Measurements from ENCODE around the gene SLC22A12. TPM values are rescaled to one million over a fixed set of nuclear protein-coding genes. Genes with fewer than 3 reads are reported as not detected.
A peak's percentile ranks its signal among the peaks of the same experiment; 100 is the strongest.

Gene SLC22A12
- total RNA-seq, 2 donors from 2014 or later: not detected

DNA sequence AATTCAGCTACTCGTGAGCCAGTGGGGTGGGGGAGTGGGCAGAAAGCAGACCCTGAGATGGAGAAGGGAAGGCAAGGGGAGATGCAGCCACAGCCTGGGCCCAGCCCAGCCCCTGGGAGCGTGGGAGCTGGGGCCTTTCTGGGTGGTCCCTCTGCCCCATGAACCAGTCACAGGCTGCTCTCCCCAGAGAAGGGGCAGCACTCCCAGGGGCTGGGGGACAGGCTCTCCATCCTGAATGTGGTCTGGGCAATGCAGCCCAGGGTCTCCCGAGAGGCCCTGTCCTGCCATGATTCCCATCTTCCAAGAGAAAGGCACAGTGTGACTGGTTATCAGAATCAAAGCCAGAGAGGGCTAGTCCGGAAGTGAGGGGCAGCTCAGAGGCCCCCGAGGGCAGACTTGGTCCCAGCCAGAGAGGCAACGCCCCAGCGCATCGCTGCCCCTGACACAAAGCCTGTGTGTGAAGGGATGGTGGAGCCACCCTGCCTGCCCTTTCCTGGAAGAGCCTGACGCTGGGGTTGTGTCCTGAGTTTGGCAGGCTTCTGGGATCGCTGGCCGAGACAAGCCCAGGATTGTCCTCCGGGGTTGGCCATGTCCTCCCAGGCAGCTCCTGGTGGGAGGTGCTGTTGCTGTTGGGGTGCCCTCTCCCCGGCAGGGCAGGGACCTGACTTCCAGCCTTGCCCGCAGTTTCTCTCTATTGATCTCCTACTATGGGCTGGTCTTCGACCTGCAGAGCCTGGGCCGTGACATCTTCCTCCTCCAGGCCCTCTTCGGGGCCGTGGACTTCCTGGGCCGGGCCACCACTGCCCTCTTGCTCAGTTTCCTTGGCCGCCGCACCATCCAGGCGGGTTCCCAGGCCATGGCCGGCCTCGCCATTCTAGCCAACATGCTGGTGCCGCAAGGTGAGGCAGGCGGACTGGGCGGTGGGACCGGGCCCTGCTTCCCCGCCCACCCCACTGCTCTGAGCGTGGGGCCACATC lies 23.8 kb upstream of the SLC22A12 start:
- DNase-seq: no peak
- Mint-ChIP-seq H3K36me3 (ENCODE audit: low read depth) (no peaks in the 10 kb centered on the region), H3K4me1 (peaks cover 2% of the 10 kb centered on the region), H3K27me3 (peaks cover 14% of the 10 kb centered on the region), H3K4me3 (no peak overlapping the region), H3K27ac (peak overlapping the region; percentile 72)
- H3K9me3 ChIP-seq (ENCODE audit: control insufficient read depth, low read length, poor library complexity, severe bottlenecking): no peaks in the 10 kb centered on the region
- no peak for ATAC-seq

DNA sequence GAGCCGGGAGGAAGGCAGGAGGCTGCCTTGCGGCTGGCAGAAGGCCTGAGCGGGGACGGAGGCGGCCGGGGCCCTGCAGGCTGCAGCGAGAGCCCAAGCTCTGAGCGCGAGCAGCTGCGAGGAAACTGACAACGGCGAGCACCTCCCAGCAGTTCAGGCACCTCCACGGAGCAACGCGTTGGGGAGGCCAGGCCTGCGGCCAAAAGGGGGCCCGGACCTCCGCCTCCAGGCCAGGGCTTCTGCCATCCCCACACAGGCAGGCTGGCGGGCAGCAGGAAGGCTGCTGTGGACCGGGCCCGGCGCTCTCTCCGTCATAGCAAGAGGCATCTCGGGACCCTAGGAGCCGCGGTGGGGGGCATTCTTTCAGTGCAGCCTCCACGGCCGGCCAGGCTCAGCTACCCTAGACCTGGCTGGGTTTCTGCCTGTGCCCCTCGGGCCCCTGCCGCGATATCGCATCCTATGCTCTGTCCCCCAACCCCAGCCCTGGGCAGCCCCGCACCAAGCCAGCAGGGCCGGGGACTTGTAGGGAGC lies 22.9 kb upstream of the SLC22A12 start:
- no peaks in the 10 kb centered on the region for H3K9me3 ChIP-seq (ENCODE audit: control insufficient read depth, low read length, poor library complexity, severe bottlenecking)
- DNase-seq (no peak), ATAC-seq (no peak)
- Mint-ChIP-seq H3K4me3 (no peak overlapping the region), H3K27ac (no peak overlapping the region), H3K4me1 (peaks cover 2% of the 10 kb centered on the region), H3K36me3 (ENCODE audit: low read depth) (peaks cover 6% of the 10 kb centered on the region), H3K27me3 (peaks cover 22% of the 10 kb centered on the region)

DNA sequence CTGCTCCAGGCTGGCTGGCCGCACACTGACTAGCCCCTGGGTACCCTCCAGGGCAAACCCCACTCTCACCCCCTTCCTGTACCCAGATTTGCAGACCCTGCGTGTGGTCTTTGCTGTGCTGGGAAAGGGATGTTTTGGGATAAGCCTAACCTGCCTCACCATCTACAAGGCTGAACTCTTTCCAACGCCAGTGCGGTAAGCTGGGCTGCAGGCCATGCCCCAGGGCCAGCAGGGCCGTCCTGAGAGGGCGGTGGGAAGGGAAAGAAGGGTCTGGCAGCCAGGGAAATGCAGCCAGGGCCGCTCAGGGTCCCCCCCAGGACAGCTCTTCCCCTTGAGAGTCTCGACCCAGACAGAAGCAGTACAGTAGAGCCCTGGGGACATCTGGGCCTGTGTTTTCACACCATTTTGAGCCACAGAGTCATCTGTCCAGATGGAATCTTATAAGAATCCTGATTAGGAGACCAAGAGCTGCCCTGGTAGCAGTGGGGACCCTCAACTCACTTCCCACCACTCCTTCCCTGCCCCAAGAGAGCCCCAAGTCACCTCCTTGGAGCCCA lies 22.4 kb upstream of the SLC22A12 start:
- Mint-ChIP-seq H3K4me3 (no peak overlapping the region), H3K4me1 (peaks cover 2% of the 10 kb centered on the region), H3K36me3 (ENCODE audit: low read depth) (peaks cover 6% of the 10 kb centered on the region), H3K27ac (no peak overlapping the region), H3K27me3 (peaks cover 22% of the 10 kb centered on the region)
- ATAC-seq (no peak), DNase-seq (no peak)
- H3K9me3 ChIP-seq (ENCODE audit: control insufficient read depth, low read length, poor library complexity, severe bottlenecking): no peaks in the 10 kb centered on the region

DNA sequence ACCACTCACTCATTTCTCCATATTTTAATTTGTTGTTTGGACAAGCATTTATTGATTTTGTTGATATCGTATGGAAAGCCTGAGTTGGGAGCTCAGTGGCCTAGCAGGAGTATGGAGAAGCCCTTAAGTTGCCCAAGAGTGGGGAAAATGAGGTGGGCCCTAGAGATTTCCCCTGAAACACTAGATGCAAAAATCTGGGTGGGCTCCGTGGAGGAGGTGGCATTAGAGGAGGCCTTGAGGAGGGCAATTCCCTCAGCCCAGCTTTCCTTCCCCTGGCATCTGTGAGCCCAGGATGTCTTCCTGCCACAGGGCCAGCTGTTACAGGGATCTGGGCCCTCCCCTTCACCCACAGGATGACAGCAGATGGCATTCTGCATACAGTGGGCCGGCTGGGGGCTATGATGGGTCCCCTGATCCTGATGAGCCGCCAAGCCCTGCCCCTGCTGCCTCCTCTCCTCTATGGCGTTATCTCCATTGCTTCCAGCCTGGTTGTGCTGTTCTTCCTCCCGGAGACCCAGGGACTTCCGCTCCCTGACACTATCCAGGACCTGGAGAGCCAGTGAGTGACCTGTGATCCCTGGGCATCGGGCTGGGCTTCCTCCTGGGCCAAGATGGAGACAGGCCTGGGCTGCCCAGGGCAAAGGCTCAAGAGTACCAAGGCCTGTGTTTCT lies 21.6 kb upstream of the SLC22A12 start:
- H3K27ac Mint-ChIP-seq: no peak overlapping the region

DNA sequence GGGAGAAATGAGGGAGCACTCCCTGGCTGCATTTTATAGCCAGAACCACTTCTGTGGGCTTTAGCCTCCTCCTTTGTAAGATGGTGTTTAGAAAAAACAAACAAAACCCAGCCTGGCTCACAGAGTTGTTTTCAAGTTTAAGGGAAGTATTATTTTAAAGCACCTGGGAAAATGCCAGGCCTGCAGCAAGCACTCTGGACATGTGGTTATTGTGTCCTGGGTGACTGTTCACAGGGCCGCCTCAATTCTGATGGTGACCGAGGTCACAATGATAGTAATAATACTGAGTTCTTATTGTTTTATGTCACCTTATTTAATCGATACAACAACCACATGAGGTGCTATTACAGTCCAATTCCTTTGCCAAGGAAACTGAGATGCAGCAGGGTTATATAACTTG lies 20.7 kb upstream of the SLC22A12 start:
- peaks cover 29% of the 10 kb centered on the region for H3K27me3 Mint-ChIP-seq
- H3K36me3 Mint-ChIP-seq (ENCODE audit: low read depth): peaks cover 6% of the 10 kb centered on the region
- no peak overlapping the region for H3K27ac Mint-ChIP-seq
- peaks cover 2% of the 10 kb centered on the region for H3K4me1 Mint-ChIP-seq
- no peaks in the 10 kb centered on the region for H3K9me3 ChIP-seq (ENCODE audit: control insufficient read depth, low read length, poor library complexity, severe bottlenecking)
- ATAC-seq (no peak), DNase-seq (no peak)
- no peak overlapping the region for H3K4me3 Mint-ChIP-seq

More for the DNA sequence above, 21.6 kb upstream of the SLC22A12 start:
- H3K4me1 Mint-ChIP-seq: peaks cover 2% of the 10 kb centered on the region
- peaks cover 6% of the 10 kb centered on the region for H3K36me3 Mint-ChIP-seq (ENCODE audit: low read depth)
- DNase-seq: no peak
- H3K27me3 Mint-ChIP-seq: peaks cover 27% of the 10 kb centered on the region
- no peaks in the 10 kb centered on the region for H3K9me3 ChIP-seq (ENCODE audit: control insufficient read depth, low read length, poor library complexity, severe bottlenecking)
- ATAC-seq: no peak
- no peak overlapping the region for H3K4me3 Mint-ChIP-seq

DNA sequence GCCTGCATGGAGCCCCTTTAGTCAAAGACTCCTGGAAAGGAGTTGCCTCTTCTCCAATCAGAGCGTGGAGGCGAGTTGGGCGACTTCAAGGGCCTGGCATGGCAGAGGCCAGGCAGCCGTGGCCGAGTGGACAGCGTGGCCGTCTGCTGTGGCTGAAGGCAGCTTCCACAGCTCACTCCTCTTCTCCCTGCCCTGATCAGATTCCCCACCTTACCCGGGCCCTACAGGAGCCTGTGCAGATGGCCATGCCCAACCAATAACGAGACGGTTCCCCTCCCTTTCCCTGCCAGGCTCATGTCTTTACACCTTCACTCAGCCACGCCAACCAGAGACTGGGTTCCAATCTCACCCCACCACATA lies 20.0 kb upstream of the SLC22A12 start:
- no peak for DNase-seq

DNA sequence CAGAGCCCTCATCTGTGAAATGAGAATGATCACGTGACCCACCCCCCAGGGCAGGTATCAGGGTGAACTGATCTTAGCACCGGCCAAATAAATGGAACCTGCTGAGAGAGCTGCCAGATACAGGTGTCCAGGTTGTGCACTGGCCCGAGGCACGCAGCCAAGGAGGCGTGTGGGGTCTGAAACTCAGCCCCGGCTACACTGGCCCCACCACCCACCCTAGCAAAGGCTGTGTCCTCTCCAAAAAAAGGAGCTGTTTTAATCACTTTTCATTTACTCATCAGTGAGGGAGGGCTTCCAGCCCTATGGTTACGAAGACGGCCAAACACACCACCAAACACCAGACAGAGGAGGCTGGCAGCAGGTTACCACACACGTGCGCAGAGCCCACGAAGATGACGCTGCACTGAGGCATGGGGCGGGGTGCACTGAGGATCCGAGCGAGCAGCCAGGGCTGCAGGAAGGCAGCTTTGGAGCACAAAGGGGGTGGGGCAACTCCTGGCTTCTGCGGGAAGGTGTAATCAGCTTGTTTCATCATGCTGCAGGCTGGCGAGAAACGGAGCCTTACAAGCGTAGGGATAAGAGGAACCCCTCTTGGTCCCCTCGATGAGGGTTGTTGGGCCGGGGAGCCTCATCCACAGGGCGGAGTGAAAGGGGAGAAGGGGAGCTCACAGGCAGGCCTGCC lies 19.5 kb upstream of the SLC22A12 start:
- H3K27me3 Mint-ChIP-seq: peaks cover 29% of the 10 kb centered on the region

More for the DNA sequence above, 20.0 kb upstream of the SLC22A12 start:
- H3K36me3 Mint-ChIP-seq (ENCODE audit: low read depth): peaks cover 6% of the 10 kb centered on the region
- no peak overlapping the region for H3K27ac Mint-ChIP-seq
- peaks cover 2% of the 10 kb centered on the region for H3K4me1 Mint-ChIP-seq
- H3K9me3 ChIP-seq (ENCODE audit: control insufficient read depth, low read length, poor library complexity, severe bottlenecking): no peaks in the 10 kb centered on the region
- no peak overlapping the region for H3K4me3 Mint-ChIP-seq
- ATAC-seq: no peak
- H3K27me3 Mint-ChIP-seq: peaks cover 29% of the 10 kb centered on the region

DNA sequence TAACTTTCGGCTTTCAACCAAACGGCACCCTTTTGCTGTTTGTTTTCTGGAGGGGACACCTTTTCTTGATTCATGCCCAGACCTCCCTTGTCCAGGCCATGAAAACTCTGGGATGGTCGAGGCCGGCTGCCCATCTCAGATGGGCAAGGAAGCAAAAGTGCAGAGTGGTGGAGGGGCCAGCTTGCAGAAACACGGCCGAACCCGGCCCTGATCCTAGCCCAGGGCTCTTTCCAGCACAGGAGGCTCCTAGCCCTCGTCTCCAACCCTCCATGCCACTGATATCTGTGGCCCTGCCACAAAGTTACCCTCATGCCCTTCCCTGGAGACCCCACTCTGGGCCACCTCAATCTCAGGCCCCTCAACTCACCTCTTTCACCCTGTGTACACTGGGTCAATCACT lies 18.9 kb upstream of the SLC22A12 start:
- no peak overlapping the region for H3K27ac Mint-ChIP-seq
- ATAC-seq: no peak
- peaks cover 29% of the 10 kb centered on the region for H3K27me3 Mint-ChIP-seq
- peaks cover 6% of the 10 kb centered on the region for H3K36me3 Mint-ChIP-seq (ENCODE audit: low read depth)
- no peak overlapping the region for H3K4me3 Mint-ChIP-seq
- no peak for DNase-seq
- H3K9me3 ChIP-seq (ENCODE audit: control insufficient read depth, low read length, poor library complexity, severe bottlenecking): no peaks in the 10 kb centered on the region
- H3K4me1 Mint-ChIP-seq: no peaks in the 10 kb centered on the region

More for the DNA sequence above, 19.5 kb upstream of the SLC22A12 start:
- no peak for ATAC-seq
- no peak overlapping the region for H3K27ac Mint-ChIP-seq
- no peaks in the 10 kb centered on the region for H3K9me3 ChIP-seq (ENCODE audit: control insufficient read depth, low read length, poor library complexity, severe bottlenecking)
- no peak overlapping the region for H3K4me3 Mint-ChIP-seq
- H3K4me1 Mint-ChIP-seq: peaks cover 1% of the 10 kb centered on the region
- no peak for DNase-seq
- H3K36me3 Mint-ChIP-seq (ENCODE audit: low read depth): peaks cover 6% of the 10 kb centered on the region

DNA sequence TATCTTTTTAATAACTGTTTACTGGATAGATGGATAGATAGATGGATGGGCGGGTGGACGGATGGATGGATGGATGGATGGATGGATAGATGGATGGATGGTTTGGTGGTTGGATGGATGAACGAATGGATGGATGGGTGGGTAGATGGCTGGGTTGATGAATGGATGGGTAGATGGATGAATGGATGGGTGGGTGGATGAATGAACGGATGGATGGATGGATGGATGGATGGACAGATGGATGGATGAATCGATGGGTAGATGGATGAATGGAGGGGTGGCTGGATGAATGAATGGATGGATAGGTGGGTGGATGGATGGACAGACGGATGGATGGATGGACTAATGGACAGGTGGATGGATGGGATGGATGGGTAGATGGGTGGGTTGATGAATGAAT lies 13.8 kb upstream of the SLC22A12 start:
- peaks cover 28% of the 10 kb centered on the region for H3K27me3 Mint-ChIP-seq
- ATAC-seq: no peak
- DNase-seq: no peak
- no peaks in the 10 kb centered on the region for H3K9me3 ChIP-seq (ENCODE audit: control insufficient read depth, low read length, poor library complexity, severe bottlenecking)
- H3K27ac Mint-ChIP-seq: no peak overlapping the region
- no peak overlapping the region for H3K4me3 Mint-ChIP-seq
- no peaks in the 10 kb centered on the region for H3K4me1 Mint-ChIP-seq
- H3K36me3 Mint-ChIP-seq (ENCODE audit: low read depth): peaks cover 6% of the 10 kb centered on the region

DNA sequence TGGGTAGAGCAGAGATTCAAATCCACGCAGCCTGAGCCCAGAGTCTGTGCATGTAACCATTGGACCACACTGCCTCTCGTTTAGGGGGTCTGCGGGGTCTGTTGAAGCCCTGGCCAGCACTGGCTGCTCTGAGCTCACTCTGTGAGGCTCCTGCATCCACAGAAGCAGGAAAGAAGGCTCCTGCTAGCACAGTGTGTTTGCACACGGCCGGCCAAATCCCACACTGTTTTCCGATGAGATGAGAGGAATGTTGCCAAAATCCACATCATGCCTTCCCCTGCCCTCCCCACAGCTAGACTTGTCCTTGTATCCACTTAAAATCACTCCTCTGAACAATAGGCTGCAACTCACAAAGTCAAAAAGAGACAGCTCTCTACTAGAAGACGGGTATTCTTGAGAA lies 10.6 kb upstream of the SLC22A12 start:
- DNase-seq: no peak
- no peaks in the 10 kb centered on the region for H3K4me1 Mint-ChIP-seq
- H3K27me3 Mint-ChIP-seq: peaks cover 20% of the 10 kb centered on the region
- H3K36me3 Mint-ChIP-seq (ENCODE audit: low read depth): peaks cover 3% of the 10 kb centered on the region
- no peak overlapping the region for H3K27ac Mint-ChIP-seq
- H3K4me3 Mint-ChIP-seq: no peak overlapping the region
- ATAC-seq: no peak
- H3K9me3 ChIP-seq (ENCODE audit: control insufficient read depth, low read length, poor library complexity, severe bottlenecking): no peaks in the 10 kb centered on the region

DNA sequence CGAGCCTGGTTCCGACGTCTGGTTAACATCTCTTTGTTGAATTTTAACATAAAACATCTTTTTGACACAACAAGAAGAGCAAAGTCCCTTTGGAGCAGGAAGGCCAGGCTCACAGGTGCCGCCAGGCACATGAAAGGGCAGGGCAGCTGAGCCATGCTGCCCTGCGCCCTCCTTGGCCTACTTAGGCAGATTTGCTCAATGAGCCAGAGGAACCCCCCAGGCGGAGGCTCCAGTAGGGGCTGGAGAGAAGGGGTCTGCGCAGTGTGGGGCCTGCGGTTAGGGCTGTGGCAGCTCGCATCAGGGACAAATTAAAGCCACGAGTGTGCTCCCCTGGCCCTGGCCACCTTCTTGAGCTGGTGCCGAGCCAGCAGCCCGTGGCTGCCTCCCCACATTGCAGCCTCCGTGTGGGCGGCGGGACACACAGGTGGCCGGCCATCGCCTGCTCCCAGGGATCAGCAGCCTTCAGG lies 9.9 kb upstream of the SLC22A12 start:
- H3K4me3 Mint-ChIP-seq: no peak overlapping the region
- H3K27me3 Mint-ChIP-seq: peaks cover 24% of the 10 kb centered on the region
- peaks cover 3% of the 10 kb centered on the region for H3K36me3 Mint-ChIP-seq (ENCODE audit: low read depth)
- ATAC-seq (no peak), DNase-seq (no peak)
- H3K27ac Mint-ChIP-seq: no peak overlapping the region
- H3K4me1 Mint-ChIP-seq: no peaks in the 10 kb centered on the region
- no peaks in the 10 kb centered on the region for H3K9me3 ChIP-seq (ENCODE audit: control insufficient read depth, low read length, poor library complexity, severe bottlenecking)

DNA sequence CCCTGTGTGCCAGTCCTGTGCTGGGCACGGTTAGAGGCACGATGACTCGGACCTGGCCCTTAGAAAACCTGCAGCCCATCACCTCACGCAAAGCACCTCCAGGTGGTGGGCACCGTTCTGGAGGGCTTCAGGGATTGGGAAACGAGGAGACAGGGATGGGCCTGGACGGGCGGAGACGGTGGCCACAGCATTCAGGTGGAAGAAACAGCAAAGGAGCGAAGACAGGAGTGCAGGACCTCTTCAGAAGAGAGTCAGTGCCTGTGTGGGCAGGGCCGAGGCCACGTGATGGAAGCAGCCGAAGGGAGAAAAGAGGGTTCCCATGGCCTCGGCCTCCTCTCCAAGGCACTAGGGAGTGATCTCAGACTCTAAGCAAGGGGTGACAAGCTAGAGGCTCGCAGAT lies 8.1 kb upstream of the SLC22A12 start:
- Mint-ChIP-seq H3K27ac (no peak overlapping the region), H3K36me3 (ENCODE audit: low read depth) (peaks cover 5% of the 10 kb centered on the region), H3K4me3 (no peak overlapping the region), H3K27me3 (peaks cover 28% of the 10 kb centered on the region), H3K4me1 (no peaks in the 10 kb centered on the region)
- H3K9me3 ChIP-seq (ENCODE audit: control insufficient read depth, low read length, poor library complexity, severe bottlenecking): no peaks in the 10 kb centered on the region
- DNase-seq (no peak), ATAC-seq (no peak)

Data from T-helper 17 cell (primary cell).